Heart left ventricle (tissue), 13 donors: Measurements from ENCODE around the gene GPR173.

Experiments used
- CTCF ChIP-seq, 12 donors: fragments of 200-600 bp; sonication (generic) in 4 of 12; IDR thresholded peaks; one replicate each; pipeline versions ENCODE4 v1.5.0 to v1.8.0; 2018 to 2022; ENCODE audit warnings: antibody characterized with exemption in 12 of 12, mild to moderate bottlenecking in 5 of 12
- POLR2A ChIP-seq, 2 donors: fragments of 450-650 bp; IDR thresholded peaks; one replicate each; pipeline ENCODE4 v1.6.1; 2017; ENCODE audit warnings: antibody characterized with exemption in 2 of 2, mild to moderate bottlenecking in 2 of 2, moderate library complexity in 2 of 2
- donor health status: ischemic (EF 13 %, LVEDD 7.1; RV severe dilation, severe dysfunction).
- donor health status: DM: no; HTN: yes; CAD: no.
- donor health status: DM: no; HTN: no; CAD: no.
- donor health status: ischemic (EF 25% LVEDD 6.9; RV normal size, moderate dysfunction).
- donor health status: ischemic (EF 25% LVEDD 5.7; RV mildly dilated, moderate dysfunction).
- donor health status: ischemic (EF 35%, LVEDD 5.7; RV mildly dilated, moderate dysfunction).
- donor health status: nonischemic (EF 11% LVEDD 7.7; RV severe dilation, severe dysfunction).
- donor health status: DM: yes; HTN: yes; CAD: no.
- donor health status: PGD.
- donor health status: ischemic (EF 29% LVEDD 5.4; RV normal size, mild dysfunction).
- donor health status: nonischemic (EF 23%, LVEDD 6.1; RV moderate dilation, normal function).

- TF ChIP-seq CTCF (IDR thresholded peaks at IDR 0.05) (no peak), POLR2A (IDR thresholded peaks at IDR 0.05) (no peak)
Observed at GRCh38 chrX:53089925-53090324, 41.3 kb downstream of the GPR173 start.
